Neural progenitor cell (in vitro differentiated cells): ENCODE results near the gene PRICKLE1.

Experiments used
- CTCF ChIP-seq: fragments of 200-600 bp; sonication (generic); IDR thresholded peaks from 2 replicates; pipeline ENCODE4 v1.5.1; 2017; ENCODE audit warnings: antibody characterized with exemption, mild to moderate bottlenecking
- EZH2 ChIP-seq: fragments of 200-600 bp; sonication (generic); IDR thresholded peaks from 2 replicates; pipeline ENCODE4 v1.6.1; 2017; ENCODE audit warnings: antibody characterized with exemption, mild to moderate bottlenecking, moderate library complexity

DNA sequence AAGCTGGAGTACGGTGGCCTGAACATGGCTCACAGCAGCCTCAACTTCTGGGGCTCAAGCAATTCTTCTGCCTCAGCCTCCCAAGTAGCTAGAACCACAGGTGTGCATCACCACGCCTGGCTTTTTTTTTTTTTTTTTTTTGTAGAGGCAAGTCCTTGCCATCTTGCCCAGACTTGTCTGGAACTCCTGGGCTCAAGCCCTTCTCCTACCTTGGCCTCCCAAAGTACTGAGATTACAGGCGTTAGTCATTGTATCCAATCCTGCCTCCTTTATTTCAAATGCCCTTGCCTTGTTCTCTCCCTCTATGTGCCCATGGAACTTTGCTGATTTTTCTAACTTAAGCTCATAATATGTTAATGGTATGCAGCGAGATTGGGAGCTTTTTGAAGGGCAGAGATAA, 49.2 kb upstream of the PRICKLE1 start:
- no peak for TF ChIP-seq CTCF
- no peak for TF ChIP-seq EZH2
